EH (cell line): ENCODE results near the gene GNAT1.
A peak's percentile ranks its signal among the peaks of the same experiment; 100 is the strongest.

ENCODE experiments used
- DNase-seq: peaks from one replicate; pipeline ENCODE4 v3.0.0-alpha.2; 2015; ENCODE audit warnings: low read depth

GNAT1 gene

DNA sequence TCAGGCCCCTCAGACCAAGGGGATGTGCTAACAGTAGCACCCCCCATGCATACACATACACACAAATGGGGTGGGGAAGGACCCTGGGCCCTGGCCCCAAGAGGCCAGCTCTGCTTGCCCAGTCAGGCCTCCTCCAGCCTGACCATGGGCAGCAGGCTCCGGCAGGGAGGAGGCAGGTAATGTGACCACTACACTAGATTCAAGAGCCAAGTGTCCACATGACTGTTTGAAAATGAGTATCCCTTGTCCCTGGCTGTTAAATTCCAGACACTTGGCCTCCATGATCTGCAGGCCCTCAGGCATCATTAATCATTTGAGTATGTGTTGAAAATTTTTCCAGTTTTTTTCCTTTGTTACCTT lies 30.7 kb downstream of the GNAT1 start:
- no peak for DNase-seq

- no peak for DNase-seq
Measured at GRCh38 chr3:50224639-50225038, 33.2 kb downstream of the GNAT1 start.

DNA sequence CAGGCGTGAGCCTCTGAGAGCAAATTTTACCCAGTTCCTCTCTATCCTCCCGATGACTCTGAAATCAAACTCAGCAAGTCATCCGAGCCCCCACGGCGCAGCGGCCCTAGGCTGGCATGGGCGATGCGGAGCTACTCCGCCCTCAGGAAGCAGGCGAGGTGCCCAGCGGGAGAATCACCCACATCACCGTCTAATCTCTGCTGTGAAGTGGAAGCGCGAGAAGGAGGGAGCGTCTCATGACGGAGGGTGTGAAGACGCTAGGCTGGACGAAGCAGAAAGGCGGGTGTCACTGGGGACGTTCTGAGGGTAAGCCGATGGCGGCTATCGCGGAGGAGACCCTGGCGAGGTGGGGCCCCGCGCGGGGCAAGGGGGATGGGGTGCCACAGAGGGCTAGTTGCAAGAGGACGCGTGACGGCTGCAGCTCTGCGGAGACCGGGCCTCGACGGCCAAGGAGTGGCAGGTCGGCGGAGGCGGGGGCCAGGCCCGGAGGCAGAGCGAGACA lies 35.5 kb downstream of the GNAT1 start:
- DNase-seq = peak; percentile 59

- DNase-seq = peak; percentile 89
Measured at GRCh38 chr3:50227390-50228183, 36.2 kb downstream of the GNAT1 start.

DNA sequence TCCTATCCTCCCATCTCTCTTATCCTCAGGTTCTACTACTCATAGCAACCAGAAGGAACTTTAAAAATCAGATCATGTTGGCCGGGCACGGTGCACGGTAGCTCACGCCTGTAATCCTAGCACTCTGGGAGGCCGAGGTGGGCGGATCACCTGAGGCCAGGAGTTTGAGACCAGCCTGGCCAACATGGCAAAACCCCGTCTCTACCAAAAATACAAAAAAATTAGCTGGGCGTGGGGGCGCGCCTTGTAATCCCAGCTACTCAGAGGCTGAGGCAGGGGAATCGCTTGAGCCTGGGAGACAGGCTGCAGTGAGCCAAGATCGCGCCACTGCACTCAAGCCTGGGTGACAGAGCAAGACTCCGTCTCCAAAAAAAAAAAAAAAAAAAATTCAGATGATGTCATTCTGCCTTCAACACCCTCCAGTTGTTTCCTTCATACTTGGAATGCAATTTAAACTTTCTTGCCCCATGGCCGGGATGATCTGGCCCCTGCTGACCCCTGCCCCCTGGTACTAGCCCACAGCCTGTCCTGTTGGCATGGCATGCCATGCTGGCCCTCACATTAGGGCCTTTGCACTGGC lies 36.9 kb downstream of the GNAT1 start:
- peak; percentile 32 for DNase-seq

DNA sequence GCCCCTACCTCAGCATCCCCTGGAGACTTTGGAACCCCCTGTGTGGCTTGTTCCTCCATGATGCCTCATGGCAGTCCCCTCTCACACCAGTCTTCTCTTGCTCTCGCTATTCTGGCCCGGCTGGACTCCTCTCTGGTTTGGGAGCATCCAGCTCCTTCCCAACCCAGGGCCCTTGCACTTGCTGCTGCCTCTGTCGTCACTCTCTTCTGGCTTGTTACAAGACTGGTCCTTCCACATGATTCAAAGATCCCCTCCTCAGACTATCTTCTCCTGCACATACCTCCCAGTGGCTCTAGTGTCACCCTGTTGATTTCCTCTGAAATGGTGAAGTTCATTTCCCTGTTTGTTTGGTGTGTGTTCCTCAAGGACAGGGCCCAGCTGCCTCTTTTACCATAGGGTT lies 38.1 kb downstream of the GNAT1 start:
- DNase-seq = no peak

DNA sequence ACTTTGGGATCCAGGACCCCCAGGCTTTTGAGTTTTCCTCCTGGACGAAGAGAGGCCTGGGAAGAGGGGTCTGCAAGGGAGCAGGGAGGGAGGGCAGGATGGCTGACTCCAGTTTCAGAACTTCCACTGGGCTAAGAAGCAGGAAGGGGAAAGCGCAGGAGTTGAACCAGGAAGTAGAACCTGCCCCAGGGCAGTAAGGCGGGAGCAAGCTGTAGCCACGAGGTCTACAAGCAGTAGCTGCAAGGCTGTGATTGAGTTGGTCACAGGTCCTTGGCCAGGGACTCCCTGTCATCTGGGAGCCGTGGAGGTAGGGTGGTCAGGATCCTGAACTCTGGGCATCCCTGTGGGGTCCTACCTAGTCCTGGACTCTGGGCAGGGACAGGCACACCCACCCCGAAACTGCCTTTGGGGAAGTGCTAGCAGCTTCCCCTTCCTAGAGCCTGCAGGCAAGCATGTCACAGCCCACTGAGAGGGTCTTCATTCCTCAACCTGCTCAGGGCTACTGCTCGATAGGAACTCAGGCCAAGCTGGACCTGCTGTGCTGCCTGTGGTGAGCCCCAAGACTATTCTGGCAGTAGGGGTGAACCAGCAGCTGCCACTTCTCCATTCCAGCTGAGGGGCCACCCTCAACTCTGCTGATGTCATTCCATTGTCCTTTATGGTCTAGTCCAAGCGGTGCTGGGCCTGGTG lies 38.8 kb downstream of the GNAT1 start:
- DNase-seq = no peak

DNA sequence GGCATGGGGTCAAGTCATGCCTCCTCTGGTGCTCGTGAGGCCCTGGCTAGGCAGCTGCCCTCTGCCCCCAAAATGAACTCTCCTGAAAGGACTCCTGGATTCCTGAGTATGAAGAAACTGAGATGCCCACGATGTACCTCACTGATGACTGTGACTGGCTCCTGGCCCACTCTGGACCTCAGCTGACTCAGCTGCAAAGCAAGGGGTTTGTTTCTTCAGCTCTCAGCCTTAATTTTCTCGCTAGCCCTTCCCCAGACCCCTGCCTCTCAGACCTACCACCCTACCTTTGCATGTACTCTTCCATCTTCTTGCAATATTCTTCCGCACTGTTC lies 39.4 kb downstream of the GNAT1 start:
- peak; percentile 29 for DNase-seq

DNA sequence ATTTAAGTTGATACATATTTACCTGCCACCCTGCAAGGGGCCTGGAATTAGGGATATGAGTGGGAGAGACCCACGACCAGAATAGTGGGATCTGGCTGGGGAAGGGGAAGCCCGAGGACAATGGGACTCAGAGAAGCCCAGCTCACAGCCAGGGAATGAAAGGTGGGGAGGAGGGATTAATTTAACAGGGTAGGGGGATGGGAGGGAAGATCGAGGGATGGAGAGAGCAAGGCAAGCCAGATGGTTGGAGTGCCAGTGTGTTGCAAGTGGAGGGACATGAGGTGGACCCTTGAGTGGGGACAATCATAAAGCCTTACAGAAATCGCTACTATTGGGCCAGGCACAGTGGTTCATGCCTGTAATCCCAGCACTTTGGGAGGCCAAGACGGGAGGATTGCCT lies 40.2 kb downstream of the GNAT1 start:
- no peak for DNase-seq

DNA sequence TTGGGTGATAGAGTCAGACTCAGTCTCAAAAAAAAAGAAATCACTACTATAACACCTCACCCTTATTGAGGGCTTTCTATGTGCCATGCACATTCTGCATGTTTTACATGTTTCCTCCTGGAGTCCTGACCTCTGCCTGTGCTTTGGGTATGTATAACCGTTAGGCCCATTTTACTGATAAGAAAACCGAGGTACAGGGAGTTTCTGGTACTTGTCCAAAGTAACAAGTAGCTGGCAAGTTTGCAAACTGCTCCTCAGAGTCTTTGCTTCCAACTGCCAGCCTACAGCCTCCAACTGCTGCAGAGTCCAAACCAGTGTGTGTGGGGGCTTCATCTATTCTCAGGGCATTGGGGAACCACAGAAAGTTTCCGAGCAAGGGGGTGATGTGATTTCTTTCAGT lies 40.9 kb downstream of the GNAT1 start:
- DNase-seq = no peak

DNA sequence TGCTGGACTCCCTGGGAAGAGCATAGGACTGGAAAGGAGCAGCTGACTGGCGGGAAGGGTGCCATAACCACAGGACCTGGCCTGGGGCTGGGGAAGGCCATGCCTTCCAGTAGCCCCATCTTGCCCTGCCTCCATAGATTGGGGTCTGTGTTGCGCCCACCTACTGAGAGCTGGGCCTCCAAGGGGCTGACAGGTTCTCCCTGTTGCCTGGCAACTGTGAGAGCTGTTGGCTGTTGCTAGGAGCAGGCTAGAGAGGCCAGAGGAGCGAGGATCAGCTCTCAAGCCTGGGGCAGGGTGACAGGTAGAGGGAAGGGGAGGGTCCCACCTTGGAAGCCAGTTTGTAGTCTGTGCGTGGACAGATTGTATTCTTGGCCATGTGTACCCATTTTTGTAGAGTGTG lies 41.8 kb downstream of the GNAT1 start:
- DNase-seq = no peak

- peak; percentile 99 for DNase-seq
Measured at GRCh38 chr3:50235716-50236483, 44.5 kb downstream of the GNAT1 start, which contains the start of gene GNAI2. Gene GNAI2 (plus strand): TSS chr3:50236204. CDS start chr3:50236336, 132 bp downstream.

DNA sequence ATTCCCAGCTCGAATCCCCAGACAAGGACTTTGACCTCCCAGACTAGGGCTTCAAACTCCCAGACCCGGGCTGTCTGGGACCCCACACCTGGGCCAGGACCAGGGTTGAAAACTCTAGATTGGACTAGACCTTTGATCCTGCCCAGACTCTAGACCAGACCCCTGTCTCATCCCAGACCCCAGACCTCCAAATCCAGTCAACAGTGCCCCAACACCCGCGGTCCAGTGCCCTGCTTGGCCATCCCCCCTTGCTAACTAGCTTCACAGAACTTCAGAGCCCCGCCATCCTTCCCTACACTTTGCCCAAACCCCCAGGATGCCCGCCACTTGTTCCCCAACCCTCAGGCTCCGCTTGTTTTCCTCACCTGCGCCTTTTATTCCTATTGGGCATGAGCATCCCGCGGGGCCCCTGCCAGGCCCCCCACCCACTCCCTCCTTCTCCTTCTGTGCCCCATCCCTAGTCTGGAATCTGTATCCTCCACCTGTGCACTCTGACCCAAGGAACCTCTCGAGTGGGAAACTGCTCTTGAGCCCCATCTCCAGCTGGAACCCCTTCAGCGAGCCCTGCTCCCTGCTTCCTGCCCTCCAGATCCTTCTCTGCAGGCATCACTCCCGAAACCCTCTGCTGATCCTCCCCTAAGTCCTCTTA lies 45.2 kb downstream of the GNAT1 start:
- DNase-seq = no peak

DNA sequence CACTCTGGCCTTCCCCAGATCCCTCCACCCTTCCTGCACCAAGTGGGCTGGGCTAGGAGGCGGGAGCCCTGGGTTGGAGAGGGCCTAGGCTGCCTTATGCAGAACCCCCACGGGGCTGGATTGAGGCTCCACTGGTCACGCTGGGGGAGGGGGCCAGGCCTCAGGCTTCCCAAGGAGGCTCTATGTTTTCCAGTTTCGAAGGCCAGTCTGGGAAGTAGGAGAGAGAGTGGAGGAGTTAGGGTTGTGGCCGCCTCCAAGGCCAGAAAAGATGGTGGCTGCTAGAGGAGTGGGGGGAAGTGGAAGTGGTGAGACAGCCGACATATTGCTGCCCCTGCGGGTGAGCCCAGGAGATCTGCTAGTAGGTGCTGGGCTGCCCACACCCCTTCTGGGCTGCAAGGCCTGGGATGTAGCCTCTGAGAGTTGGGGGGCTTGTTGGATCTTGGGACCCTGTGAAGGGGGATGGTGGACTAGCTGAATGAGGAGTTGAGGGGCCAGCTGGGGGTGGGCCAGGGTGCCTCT lies 45.8 kb downstream of the GNAT1 start:
- DNase-seq = peak; percentile 69

- DNase-seq = peak; percentile 92
Measured at GRCh38 chr3:50237754-50238548, 46.5 kb downstream of the GNAT1 start.

- peak; percentile 49 for DNase-seq
Measured at GRCh38 chr3:50238549-50239026, 47.2 kb downstream of the GNAT1 start.

DNA sequence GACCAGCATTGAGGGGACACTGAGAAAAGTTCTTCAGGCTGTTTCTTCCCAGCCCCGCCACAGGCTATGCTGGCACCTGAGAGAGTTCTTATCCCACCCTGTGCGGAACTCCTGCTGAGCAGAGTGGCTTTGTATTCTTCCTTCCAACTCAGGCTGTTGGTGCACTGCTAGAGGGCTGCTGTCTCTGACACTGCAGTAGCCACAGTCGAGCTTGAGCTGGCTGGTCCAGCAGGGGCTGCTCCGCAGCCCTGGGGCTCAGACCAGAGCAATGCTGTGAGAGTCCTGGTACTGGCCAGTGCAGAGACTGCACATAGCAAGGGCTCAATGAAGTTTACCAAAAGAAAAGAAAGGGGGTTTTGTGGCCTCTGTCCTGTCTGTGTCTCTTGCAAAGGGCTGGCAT lies 48.2 kb downstream of the GNAT1 start:
- DNase-seq = no peak

DNA sequence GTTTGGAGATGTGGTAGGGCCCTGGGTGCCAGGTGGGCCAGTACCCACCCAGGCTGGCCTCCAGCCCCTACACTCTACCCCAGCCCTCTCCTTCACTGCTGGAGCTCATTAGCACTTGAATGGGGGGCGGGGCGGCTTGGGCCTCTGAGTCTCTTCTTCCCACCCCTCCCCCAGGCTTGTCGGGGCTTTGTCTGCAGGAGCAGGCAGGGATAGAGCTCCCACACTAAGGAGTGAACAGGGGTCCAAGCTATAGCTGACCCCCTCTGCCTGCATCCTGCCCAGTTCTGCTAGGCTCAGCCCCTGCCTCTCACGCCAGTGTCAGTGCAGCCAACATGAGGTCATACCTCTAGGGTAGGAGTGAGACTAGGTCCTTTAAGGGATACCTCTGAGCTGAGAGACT lies 49.8 kb downstream of the GNAT1 start:
- DNase-seq = no peak

DNA sequence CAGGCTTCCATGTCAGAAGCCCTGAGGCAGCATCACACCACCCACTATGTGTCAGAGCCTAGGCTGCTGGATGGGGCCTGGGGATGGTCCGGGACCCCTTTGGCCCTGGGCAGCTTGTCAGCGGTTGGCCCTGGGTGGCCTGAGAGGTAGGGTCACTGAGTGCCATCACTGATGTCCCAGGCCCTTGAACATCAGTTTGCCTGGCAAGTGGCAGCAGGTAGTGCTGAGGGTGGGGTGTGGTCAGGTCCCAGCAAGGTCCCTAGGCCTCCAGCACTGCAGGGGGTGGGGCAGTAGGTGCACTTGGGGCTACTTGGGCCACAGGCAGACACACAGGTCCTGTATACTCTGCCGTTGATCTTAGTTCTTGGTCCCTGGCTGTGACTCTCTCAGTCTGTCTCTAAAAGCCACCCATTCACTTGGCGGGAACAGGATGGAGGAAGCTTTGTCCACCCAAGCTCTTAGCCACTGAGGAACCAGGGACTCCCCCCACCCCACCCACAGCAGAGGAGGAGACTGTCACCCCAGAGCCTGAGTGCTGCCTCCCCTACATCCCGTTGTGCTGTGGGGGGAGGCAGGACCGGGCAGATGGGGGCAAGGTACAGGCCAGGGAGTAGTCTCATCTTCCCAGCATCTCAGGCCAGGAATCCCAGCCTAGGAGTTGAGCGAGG lies 50.4 kb downstream of the GNAT1 start:
- no peak for DNase-seq

- DNase-seq = no peak
Measured at GRCh38 chr3:50242381-50242770, 51.0 kb downstream of the GNAT1 start.
